ENCODE results near the gene SRSF11. TPM values are rescaled to one million over a fixed set of nuclear protein-coding genes. Genes with fewer than 3 reads are reported as not detected.

Gene SRSF11
- total RNA-seq, 1 experiment from 2014 or later, result 217 TPM

GRCh38 chr1:70222716-70223235 is 1.6 kb downstream of the SRSF11 start:
- POLR2A ChIA-PET (ENCODE audit: low non-redundant PET), result no interaction called here
- Histone ChIP-seq H3K36me3 (ENCODE audit: insufficient read depth, low read length, poor library complexity, severe bottlenecking) (peaks cover 39% of the 10 kb centered on the region), H3K9me3 (ENCODE audit: low read depth, low read length, poor library complexity, severe bottlenecking) (no peaks in the 10 kb centered on the region), H3K4me3 (ENCODE audit: low read depth, low read length, poor library complexity, severe bottlenecking) (peak overlapping the region; percentile 89), H3K27me3 (replicated peaks; ENCODE audit: insufficient read depth, low read depth, low read length, poor library complexity) (no peaks in the 10 kb centered on the region), H3K4me1 (ENCODE audit: insufficient read depth, low read length, poor library complexity, severe bottlenecking) (peaks cover 29% of the 10 kb centered on the region), H3K27ac (ENCODE audit: low read depth, low read length, poor library complexity, severe bottlenecking) (peak overlapping the region; percentile 98)
- no peak for DNase-seq (ENCODE audit: low spot score)
- no peak for TF ChIP-seq EZH2 (IDR thresholded peaks at IDR 0.05; ENCODE audit: borderline replicate concordance, low read depth, low read length, poor library complexity, severe bottlenecking)
- TF ChIP-seq CTCF (conservative IDR thresholded peaks at IDR 0.05; ENCODE audit: low read depth, low read length), result no peak
- no TSS peak for BruUV-seq (replicated peaks)
- intact Hi-C loops (cut with micrococcal nuclease; ENCODE audit: unreplicated experiment), result no loop called here
- CTCF ChIA-PET, result no interaction called here

- H3K36me3 ChIP-seq (ENCODE audit: insufficient read depth, low read length, poor library complexity, severe bottlenecking), result peaks cover 61% of the 10 kb centered on the region
- ChIA-PET POLR2A (ENCODE audit: low non-redundant PET) (no interaction called here), CTCF (no interaction called here)
- H3K4me3 ChIP-seq (ENCODE audit: low read depth, low read length, poor library complexity, severe bottlenecking), result no peak overlapping the region
- no peak for DNase-seq (ENCODE audit: low spot score)
- BruUV-seq (replicated peaks), result no TSS peak
- intact Hi-C loops (cut with micrococcal nuclease; ENCODE audit: unreplicated experiment), result no loop called here
- no peak overlapping the region for H3K27ac ChIP-seq (ENCODE audit: low read depth, low read length, poor library complexity, severe bottlenecking)
- no peaks in the 10 kb centered on the region for H3K27me3 ChIP-seq (replicated peaks; ENCODE audit: insufficient read depth, low read depth, low read length, poor library complexity)
- TF ChIP-seq CTCF (conservative IDR thresholded peaks at IDR 0.05; ENCODE audit: low read depth, low read length) (no peak), EZH2 (IDR thresholded peaks at IDR 0.05; ENCODE audit: borderline replicate concordance, low read depth, low read length, poor library complexity, severe bottlenecking) (no peak)
- no peaks in the 10 kb centered on the region for H3K9me3 ChIP-seq (ENCODE audit: low read depth, low read length, poor library complexity, severe bottlenecking)
- peaks cover 29% of the 10 kb centered on the region for H3K4me1 ChIP-seq (ENCODE audit: insufficient read depth, low read length, poor library complexity, severe bottlenecking)
Measured at GRCh38 chr1:70224954-70225353, 3.8 kb downstream of the SRSF11 start.

DNA sequence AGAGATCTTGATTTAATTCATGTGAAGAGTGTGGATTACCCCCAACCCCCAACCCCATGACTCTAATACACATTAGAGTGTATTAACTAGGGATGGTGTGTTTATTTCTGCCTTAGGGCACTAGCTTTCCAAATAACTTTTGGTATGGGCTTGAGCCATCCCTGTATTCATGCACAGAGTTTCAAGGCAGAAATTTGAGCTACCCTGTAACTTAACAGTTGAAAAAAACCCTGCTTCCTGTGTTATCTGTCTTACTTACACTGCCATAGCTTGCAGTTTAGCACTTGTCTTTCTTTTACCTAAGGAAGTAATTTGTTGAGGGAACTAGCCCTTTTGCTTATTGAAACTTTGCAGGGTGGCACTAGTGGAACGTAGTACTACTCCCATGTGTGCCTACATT is 6.3 kb downstream of the SRSF11 start:
- ChIA-PET CTCF (no interaction called here), POLR2A (ENCODE audit: low non-redundant PET) (no interaction called here)
- no TSS peak for BruUV-seq (replicated peaks)
- DNase-seq (ENCODE audit: low spot score), result no peak
- Histone ChIP-seq H3K4me3 (ENCODE audit: low read depth, low read length, poor library complexity, severe bottlenecking) (no peak overlapping the region), H3K36me3 (ENCODE audit: insufficient read depth, low read length, poor library complexity, severe bottlenecking) (peaks cover 86% of the 10 kb centered on the region), H3K27me3 (replicated peaks; ENCODE audit: insufficient read depth, low read depth, low read length, poor library complexity) (no peaks in the 10 kb centered on the region), H3K9me3 (ENCODE audit: low read depth, low read length, poor library complexity, severe bottlenecking) (no peaks in the 10 kb centered on the region), H3K27ac (ENCODE audit: low read depth, low read length, poor library complexity, severe bottlenecking) (peak overlapping the region; percentile 33), H3K4me1 (ENCODE audit: insufficient read depth, low read length, poor library complexity, severe bottlenecking) (peaks cover 22% of the 10 kb centered on the region)
- TF ChIP-seq CTCF (conservative IDR thresholded peaks at IDR 0.05; ENCODE audit: low read depth, low read length), result no peak
- no peak for TF ChIP-seq EZH2 (IDR thresholded peaks at IDR 0.05; ENCODE audit: borderline replicate concordance, low read depth, low read length, poor library complexity, severe bottlenecking)
- intact Hi-C loops (cut with micrococcal nuclease; ENCODE audit: unreplicated experiment), result no loop called here
